Chondrocyte (in vitro differentiated cells): ENCODE data around the gene CA5A. TPM values are rescaled to one million over a fixed set of nuclear protein-coding genes. Genes with fewer than 3 reads are reported as not detected.
"Not testable (repeated sequence)": the region's sequence is repeated elsewhere in the genome, so short reads cannot be mapped to it uniquely, and the experiment has no call there.

Experiments
- DNase-seq: peaks from one replicate; pipeline ENCODE4 v3.0.0; 2021; ENCODE audit warnings: mixed read lengths, low spot score
- H3K27ac Mint-ChIP-seq: one replicate; pipeline ENCODE4 v1.8.0; 2021; ENCODE audit warnings: mild to moderate bottlenecking, moderate library complexity, mixed read lengths; ENCODE audit not compliant: unreplicated experiment
- H3K27me3 Mint-ChIP-seq: 2 replicates; pipeline ENCODE4 v1.8.0; 2021; ENCODE audit warnings: low read depth, mixed read lengths
- H3K36me3 Mint-ChIP-seq: 2 replicates; pipeline ENCODE4 v1.8.0; 2021; ENCODE audit warnings: low read depth, mixed read lengths
- H3K4me1 Mint-ChIP-seq: 2 replicates; pipeline ENCODE4 v1.8.0; 2021; ENCODE audit warnings: low read depth, mild to moderate bottlenecking, mixed read lengths
- H3K4me3 Mint-ChIP-seq: one replicate; pipeline ENCODE4 v1.8.0; 2021; ENCODE audit warnings: mild to moderate bottlenecking, moderate library complexity, mixed read lengths; ENCODE audit not compliant: unreplicated experiment
- H3K9me3 Mint-ChIP-seq: 2 replicates; pipeline ENCODE4 v1.8.0; 2021; ENCODE audit warnings: low read depth, mixed read lengths
- CTCF ChIP-seq: fragments of 200-600 bp; sonication (generic); IDR thresholded peaks from 2 replicates; pipeline ENCODE4 v1.5.0; 2021; ENCODE audit warnings: antibody characterized with exemption, mild to moderate bottlenecking, moderate library complexity
- total RNA-seq: library from RNA; stranded (reverse); gene quantifications from 3 replicates; pipeline ENCODE4 v1.2.1, GENCODE V29; 2021

The CA5A gene
- total RNA-seq, 1 donor from 2014 or later, result not detected

- H3K4me1 Mint-ChIP-seq, result peaks cover 12% of the 10 kb centered on the region
- H3K36me3 Mint-ChIP-seq, H3K4me3 Mint-ChIP-seq, H3K27ac Mint-ChIP-seq, DNase-seq, H3K9me3 Mint-ChIP-seq, H3K27me3 Mint-ChIP-seq: not testable (repeated sequence)
Observed at GRCh38 chr16:87900489-87900888, 35.8 kb downstream of the CA5A start.

- no peaks in the 10 kb centered on the region for H3K36me3 Mint-ChIP-seq
- no peak for TF ChIP-seq CTCF
- peaks cover 25% of the 10 kb centered on the region for H3K4me1 Mint-ChIP-seq
- no peak for DNase-seq
- no peak overlapping the region for H3K27ac Mint-ChIP-seq
- H3K9me3 Mint-ChIP-seq, result no peaks in the 10 kb centered on the region
- no peaks in the 10 kb centered on the region for H3K27me3 Mint-ChIP-seq
- no peak overlapping the region for H3K4me3 Mint-ChIP-seq
Observed at GRCh38 chr16:87897521-87898505, 38.5 kb downstream of the CA5A start.

GRCh38 chr16:87896924-87897520 is 39.3 kb downstream of the CA5A start:
- not testable (repeated sequence) for H3K36me3 Mint-ChIP-seq, DNase-seq, H3K9me3 Mint-ChIP-seq, H3K4me3 Mint-ChIP-seq, H3K27me3 Mint-ChIP-seq, H3K27ac Mint-ChIP-seq
- peaks cover 25% of the 10 kb centered on the region for H3K4me1 Mint-ChIP-seq

- not testable (repeated sequence) for DNase-seq, H3K4me3 Mint-ChIP-seq, H3K36me3 Mint-ChIP-seq, H3K9me3 Mint-ChIP-seq, H3K27me3 Mint-ChIP-seq
- Mint-ChIP-seq H3K4me1 (peaks cover 25% of the 10 kb centered on the region), H3K27ac (peak overlapping the region; percentile 83)
Observed at GRCh38 chr16:87896176-87896890, 40.0 kb downstream of the CA5A start.

- Mint-ChIP-seq H3K9me3 (no peaks in the 10 kb centered on the region), H3K4me1 (peaks cover 25% of the 10 kb centered on the region), H3K36me3 (no peaks in the 10 kb centered on the region), H3K4me3 (no peak overlapping the region), H3K27ac (peak overlapping the region; percentile 83), H3K27me3 (no peaks in the 10 kb centered on the region)
- no peak for DNase-seq
- TF ChIP-seq CTCF, result no peak
Observed at GRCh38 chr16:87895641-87896141, 40.6 kb downstream of the CA5A start.

GRCh38 chr16:87894005-87894404 is 42.3 kb downstream of the CA5A start:
- H3K36me3 Mint-ChIP-seq, H3K4me3 Mint-ChIP-seq, DNase-seq, H3K9me3 Mint-ChIP-seq, H3K27me3 Mint-ChIP-seq: not testable (repeated sequence)
- Mint-ChIP-seq H3K27ac (peak overlapping the region; percentile 92), H3K4me1 (peaks cover 25% of the 10 kb centered on the region)

GRCh38 chr16:87891764-87892163 is 44.6 kb downstream of the CA5A start:
- Mint-ChIP-seq H3K27ac (no peak overlapping the region), H3K36me3 (peaks cover 4% of the 10 kb centered on the region), H3K4me1 (peaks cover 21% of the 10 kb centered on the region), H3K27me3 (no peaks in the 10 kb centered on the region), H3K4me3 (no peak overlapping the region), H3K9me3 (peaks cover 3% of the 10 kb centered on the region)
- no peak for TF ChIP-seq CTCF
- DNase-seq, result no peak
